Stimulated activated effector memory CD8-positive, alpha-beta T cell treated with anti-CD3 and anti-CD28 coated beads, Interleukin-12 subunit alpha, Interleukin-12 subunit beta, amount 100 ng/mL, for 72 hours (primary cell): ENCODE data around the gene ERAP2.

ENCODE experiments used
- ATAC-seq: fragments of 150-1000 bp; cut with Tn5 transposase; 2 replicates; pipeline ENCODE4 v1.10.0; 2021
- DNase-seq, 2 donors: peaks; one replicate each; pipeline ENCODE4 v3.0.0; 2021 to 2022; ENCODE audit warnings: low spot score in 2 of 2
- H3K27ac Mint-ChIP-seq: one replicate; pipeline ENCODE4 v1.8.0; 2022; ENCODE audit warnings: mild to moderate bottlenecking, mixed read lengths
- H3K36me3 Mint-ChIP-seq: one replicate; pipeline ENCODE4 v1.8.0; 2022; ENCODE audit warnings: mild to moderate bottlenecking, mixed read lengths
- H3K4me1 Mint-ChIP-seq: one replicate; pipeline ENCODE4 v1.8.0; 2022; ENCODE audit warnings: mixed read lengths
- H3K4me3 Mint-ChIP-seq: one replicate; pipeline ENCODE4 v1.8.0; 2022; ENCODE audit warnings: mild to moderate bottlenecking, mixed read lengths
- H3K9me3 Mint-ChIP-seq: one replicate; pipeline ENCODE4 v1.8.0; 2022; ENCODE audit warnings: mixed read lengths

The ERAP2 gene

GRCh38 chr5:96855031-96855872, 21.0 kb upstream of the ERAP2 start:
- no peaks in the 10 kb centered on the region for H3K9me3 Mint-ChIP-seq
- no peak overlapping the region for H3K27ac Mint-ChIP-seq
- no peaks in the 10 kb centered on the region for H3K36me3 Mint-ChIP-seq
- H3K4me1 Mint-ChIP-seq = peaks cover 6% of the 10 kb centered on the region
- no peak for DNase-seq
- ATAC-seq = no peak
- no peak overlapping the region for H3K4me3 Mint-ChIP-seq

- H3K4me3 Mint-ChIP-seq = no peak overlapping the region
- DNase-seq (no peak), ATAC-seq (no peak)
- H3K4me1 Mint-ChIP-seq = peaks cover 6% of the 10 kb centered on the region
- H3K27ac Mint-ChIP-seq = no peak overlapping the region
- H3K9me3 Mint-ChIP-seq = no peaks in the 10 kb centered on the region
- no peaks in the 10 kb centered on the region for H3K36me3 Mint-ChIP-seq
Observed at GRCh38 chr5:96856371-96856770, 19.9 kb upstream of the ERAP2 start.

GRCh38 chr5:96857454-96857853, 18.8 kb upstream of the ERAP2 start:
- H3K36me3 Mint-ChIP-seq = no peaks in the 10 kb centered on the region
- no peak overlapping the region for H3K4me3 Mint-ChIP-seq
- DNase-seq (no peak), ATAC-seq (no peak)
- no peaks in the 10 kb centered on the region for H3K9me3 Mint-ChIP-seq
- no peak overlapping the region for H3K27ac Mint-ChIP-seq
- H3K4me1 Mint-ChIP-seq = peaks cover 6% of the 10 kb centered on the region

- H3K4me1 Mint-ChIP-seq = peaks cover 11% of the 10 kb centered on the region
- H3K9me3 Mint-ChIP-seq = no peaks in the 10 kb centered on the region
- ATAC-seq = no peak
- H3K4me3 Mint-ChIP-seq = no peak overlapping the region
- H3K36me3 Mint-ChIP-seq = no peaks in the 10 kb centered on the region
- DNase-seq = no peak
- no peak overlapping the region for H3K27ac Mint-ChIP-seq
Observed at GRCh38 chr5:96857924-96858323, 18.4 kb upstream of the ERAP2 start.

GRCh38 chr5:96859375-96859774, 16.9 kb upstream of the ERAP2 start:
- H3K36me3 Mint-ChIP-seq = no peaks in the 10 kb centered on the region
- ATAC-seq = no peak
- H3K4me1 Mint-ChIP-seq = peaks cover 23% of the 10 kb centered on the region
- DNase-seq = peak in 1 of 2 donors; percentile 32
- no peak overlapping the region for H3K27ac Mint-ChIP-seq
- H3K9me3 Mint-ChIP-seq = no peaks in the 10 kb centered on the region
- no peak overlapping the region for H3K4me3 Mint-ChIP-seq

- Mint-ChIP-seq H3K36me3 (no peaks in the 10 kb centered on the region), H3K27ac (no peak overlapping the region), H3K4me1 (peaks cover 23% of the 10 kb centered on the region), H3K9me3 (no peaks in the 10 kb centered on the region), H3K4me3 (no peak overlapping the region)
- peak in 1 of 2 donors; percentile 40 for DNase-seq
- ATAC-seq = no peak
Observed at GRCh38 chr5:96861076-96861475, 15.2 kb upstream of the ERAP2 start.

- no peak for DNase-seq
- H3K27ac Mint-ChIP-seq = peak overlapping the region; percentile 35
- H3K4me1 Mint-ChIP-seq = peaks cover 18% of the 10 kb centered on the region
- H3K36me3 Mint-ChIP-seq = no peaks in the 10 kb centered on the region
- ATAC-seq = peak; percentile 58
- H3K9me3 Mint-ChIP-seq = no peaks in the 10 kb centered on the region
- H3K4me3 Mint-ChIP-seq = peak overlapping the region; percentile 37
Observed at GRCh38 chr5:96863114-96863513, 13.2 kb upstream of the ERAP2 start.

GRCh38 chr5:96863949-96864584, 12.2 kb upstream of the ERAP2 start:
- no peak overlapping the region for H3K27ac Mint-ChIP-seq
- ATAC-seq = peak; percentile 71

GRCh38 chr5:96864922-96865530, 11.3 kb upstream of the ERAP2 start:
- Mint-ChIP-seq H3K4me1 (peaks cover 27% of the 10 kb centered on the region), H3K4me3 (no peak overlapping the region), H3K27ac (no peak overlapping the region), H3K9me3 (no peaks in the 10 kb centered on the region), H3K36me3 (no peaks in the 10 kb centered on the region)
- no peak for ATAC-seq
- DNase-seq = no peak

More at GRCh38 chr5:96863949-96864584, 12.2 kb upstream of the ERAP2 start:
- H3K4me3 Mint-ChIP-seq = peak overlapping the region; percentile 0
- peaks cover 20% of the 10 kb centered on the region for H3K4me1 Mint-ChIP-seq
- no peaks in the 10 kb centered on the region for H3K9me3 Mint-ChIP-seq
- H3K36me3 Mint-ChIP-seq = no peaks in the 10 kb centered on the region
- DNase-seq = no peak

GRCh38 chr5:96868603-96869371, 7.5 kb upstream of the ERAP2 start:
- Mint-ChIP-seq H3K27ac (no peak overlapping the region), H3K36me3 (no peaks in the 10 kb centered on the region), H3K4me3 (no peak overlapping the region), H3K4me1 (peaks cover 42% of the 10 kb centered on the region), H3K9me3 (no peaks in the 10 kb centered on the region)
- ATAC-seq = peak; percentile 87
- DNase-seq = no peak

- Mint-ChIP-seq H3K36me3 (no peaks in the 10 kb centered on the region), H3K4me3 (no peak overlapping the region), H3K27ac (no peak overlapping the region), H3K4me1 (peaks cover 43% of the 10 kb centered on the region), H3K9me3 (no peaks in the 10 kb centered on the region)
- ATAC-seq = no peak
- DNase-seq = no peak
Observed at GRCh38 chr5:96869372-96869641, 7.0 kb upstream of the ERAP2 start.

- Mint-ChIP-seq H3K9me3 (no peaks in the 10 kb centered on the region), H3K27ac (no peak overlapping the region), H3K4me1 (peaks cover 54% of the 10 kb centered on the region), H3K4me3 (peak overlapping the region; percentile 15), H3K36me3 (no peaks in the 10 kb centered on the region)
- DNase-seq (no peak), ATAC-seq (peak; percentile 78)
Observed at GRCh38 chr5:96870094-96871026, 5.9 kb upstream of the ERAP2 start.

- peak overlapping the region; percentile 15 for H3K4me3 Mint-ChIP-seq
- H3K36me3 Mint-ChIP-seq = no peaks in the 10 kb centered on the region
- no peak for DNase-seq
- no peak overlapping the region for H3K27ac Mint-ChIP-seq
- H3K4me1 Mint-ChIP-seq = peaks cover 60% of the 10 kb centered on the region
- no peaks in the 10 kb centered on the region for H3K9me3 Mint-ChIP-seq
- no peak for ATAC-seq
Observed at GRCh38 chr5:96871027-96871399, 5.3 kb upstream of the ERAP2 start.

- H3K4me1 Mint-ChIP-seq = peaks cover 61% of the 10 kb centered on the region
- H3K4me3 Mint-ChIP-seq = peak overlapping the region; percentile 15
Observed at GRCh38 chr5:96871686-96872085, 4.6 kb upstream of the ERAP2 start.

More at GRCh38 chr5:96871686-96872085, 4.6 kb upstream of the ERAP2 start:
- no peaks in the 10 kb centered on the region for H3K9me3 Mint-ChIP-seq
- ATAC-seq = no peak
- H3K27ac Mint-ChIP-seq = no peak overlapping the region
- H3K36me3 Mint-ChIP-seq = no peaks in the 10 kb centered on the region
- no peak for DNase-seq
